ENCODE results near the gene TMTC2.

DNA sequence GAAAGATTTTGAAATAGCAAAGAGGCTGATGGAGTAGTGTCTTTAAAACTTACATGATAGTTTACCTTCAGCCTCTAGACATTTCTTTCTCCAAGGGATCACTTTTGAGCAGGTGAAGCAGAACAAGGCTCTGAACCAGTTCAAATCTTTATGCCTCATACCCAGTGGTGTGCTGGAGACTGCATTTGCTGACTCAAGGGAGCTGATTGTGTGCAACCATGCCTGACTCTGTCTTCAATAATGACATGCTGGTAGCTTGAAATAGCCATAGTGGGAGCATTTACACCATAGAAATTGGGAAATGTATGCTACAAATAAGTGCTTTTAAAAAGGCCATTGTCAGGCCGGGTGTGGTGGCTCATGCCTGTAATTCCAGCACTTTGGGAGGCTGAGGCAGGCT, 482.0 kb downstream of the TMTC2 start:
- TF ChIP-seq, protein P1, sequence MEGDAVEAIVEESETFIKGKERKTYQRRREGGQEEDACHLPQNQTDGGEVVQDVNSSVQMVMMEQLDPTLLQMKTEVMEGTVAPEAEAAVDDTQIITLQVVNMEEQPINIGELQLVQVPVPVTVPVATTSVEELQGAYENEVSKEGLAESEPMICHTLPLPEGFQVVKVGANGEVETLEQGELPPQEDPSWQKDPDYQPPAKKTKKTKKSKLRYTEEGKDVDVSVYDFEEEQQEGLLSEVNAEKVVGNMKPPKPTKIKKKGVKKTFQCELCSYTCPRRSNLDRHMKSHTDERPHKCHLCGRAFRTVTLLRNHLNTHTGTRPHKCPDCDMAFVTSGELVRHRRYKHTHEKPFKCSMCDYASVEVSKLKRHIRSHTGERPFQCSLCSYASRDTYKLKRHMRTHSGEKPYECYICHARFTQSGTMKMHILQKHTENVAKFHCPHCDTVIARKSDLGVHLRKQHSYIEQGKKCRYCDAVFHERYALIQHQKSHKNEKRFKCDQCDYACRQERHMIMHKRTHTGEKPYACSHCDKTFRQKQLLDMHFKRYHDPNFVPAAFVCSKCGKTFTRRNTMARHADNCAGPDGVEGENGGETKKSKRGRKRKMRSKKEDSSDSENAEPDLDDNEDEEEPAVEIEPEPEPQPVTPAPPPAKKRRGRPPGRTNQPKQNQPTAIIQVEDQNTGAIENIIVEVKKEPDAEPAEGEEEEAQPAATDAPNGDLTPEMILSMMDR (IDR thresholded peaks at IDR 0.05), result no peak
- no peak for TF ChIP-seq POLR2A (IDR thresholded peaks at IDR 0.05)
